Spleen (tissue), 11 donors: ENCODE data around the gene PTPRT. TPM values are rescaled to one million over a fixed set of nuclear protein-coding genes. Genes with fewer than 3 reads are reported as not detected.

Experiments used
- DNase-seq: peaks from one replicate; pipeline ENCODE4 v3.0.0-alpha.2; 2020
- H3K27ac ChIP-seq, 8 donors: fragments of 200-600 bp; sonication (generic) in 7 of 8; 1 replicate in 4 of 8; 2 replicates in 4 of 8; pipeline versions ENCODE4 v1.5.0 to v1.8.0; 2016 to 2021; ENCODE audit warnings: inconsistent platforms in 4 of 8, mild to moderate bottlenecking in 4 of 8, moderate library complexity in 1 of 8
- H3K27me3 ChIP-seq, 7 donors: fragments of 200-600 bp; sonication (generic) in 6 of 7; replicated peaks in 1 of 7; 1 replicate in 4 of 7; 2 replicates in 3 of 7; pipeline versions ENCODE4 v1.5.0 to v1.8.0; 2016 to 2021; ENCODE audit warnings: inconsistent platforms in 3 of 7, mild to moderate bottlenecking in 1 of 7
- H3K36me3 ChIP-seq, 6 donors: fragments of 200-600 bp; sonication (generic) in 5 of 6; 1 replicate in 4 of 6; 2 replicates in 2 of 6; pipeline versions ENCODE4 v1.5.0 to v1.8.0; 2016 to 2021; ENCODE audit warnings: inconsistent platforms in 2 of 6
- H3K4me1 ChIP-seq, 6 donors: fragments of 200-600 bp; sonication (generic) in 5 of 6; 1 replicate in 3 of 6; 2 replicates in 3 of 6; pipeline versions ENCODE4 v1.5.0 to v1.8.0; 2016 to 2021; ENCODE audit warnings: inconsistent platforms in 3 of 6
- H3K4me3 ChIP-seq, 8 donors: fragments of 200-600 bp; sonication (generic) in 7 of 8; 1 replicate in 4 of 8; 2 replicates in 4 of 8; pipeline versions ENCODE4 v1.5.0 to v1.8.0; 2016 to 2021; ENCODE audit warnings: inconsistent platforms in 4 of 8, mild to moderate bottlenecking in 4 of 8, moderate library complexity in 2 of 8
- H3K9me3 ChIP-seq, 8 donors: fragments of 200-600 bp; sonication (generic) in 7 of 8; 1 replicate in 4 of 8; 2 replicates in 4 of 8; pipeline versions ENCODE4 v1.5.0 to v1.8.0; 2016 to 2021; ENCODE audit warnings: inconsistent platforms in 4 of 8
- CTCF ChIP-seq, 11 experiments: fragments of 200-600 bp in 7 of 11; fragments of 450-650 bp in 4 of 11; sonication (generic) in 4 of 11; IDR thresholded peaks in 8 of 11; conservative IDR thresholded peaks in 3 of 11; 1 replicate in 7 of 11; 2 replicates in 4 of 11; pipeline versions ENCODE4 v1.4.0 to v1.8.0; 2016 to 2021; ENCODE audit warnings: antibody characterized with exemption in 11 of 11, inconsistent platforms in 4 of 11, mild to moderate bottlenecking in 1 of 11
- POLR2A ChIP-seq, 3 donors: fragments of 450-650 bp; IDR thresholded peaks; one replicate each; pipeline ENCODE4 v1.5.1; 2017; ENCODE audit warnings: antibody characterized with exemption in 3 of 3, mild to moderate bottlenecking in 1 of 3
- POLR2AphosphoS5 ChIP-seq, 3 donors: sonication (generic); formaldehyde crosslinking; IDR thresholded peaks; one replicate each; pipeline ENCODE4 v1.5.1; 2017; ENCODE audit warnings: antibody characterized with exemption in 3 of 3
- WGBS, 5 donors: extraction: QIAGEN DNeasy Blood & Tissue Kit in 3 of 5; methylation state at CpG; one replicate each; pipeline versions ENCODE4 v1.1.5 to v1.1.7; 2013 to 2018; 5-methylcytosine and 5-hydroxymethylcytosine counted together
- intact Hi-C: fragments of 100-400 bp; cut with DNase I; formaldehyde crosslinking; loops from one replicate; pipeline ENCODE4 v1.15.0; 2023; ENCODE audit warnings: low total_unique reads
- polyA plus RNA-seq, 3 donors: library from polyadenylated mRNA; stranded (reverse); fragments of 200-250 nt; gene quantifications; one replicate each; pipeline ENCODE4 v1.2.1, GENCODE V29; 2013
- total RNA-seq, 7 donors: library from RNA; depleted of rRNA in 3 of 7; stranded (reverse); fragments of >200 nt in 3 of 7; fragmentation: NEBNext Ultra II Directional in 4 of 7; extraction: Animal tissue kit (Norgen Biotek cat#: 25700) in 4 of 7; gene quantifications; one replicate each; pipeline versions ENCODE4 v1.1.0 to v1.2.1, GENCODE V29; 2016 to 2021
- donor health status: healthy with polysubstance abuse.
- donor health status: DM: no; HTN: no; CAD: no; lungs with moderate emphysema.
- donor health status: DM: no; HTN: no; CAD: no.
- donor health status: Bipolar disorder and iron deficiency.
- donor health status: healthy.
- donor health status: DM: no; HTN: no; CAD: no.
- donor health status: DM: yes; HTN: yes; CAD: no.

Gene PTPRT
- total and polyA plus RNA-seq, 10 donors, result 0.02 to 4.7 (median 1.2) TPM

GRCh38 chr20:42532831-42533230, 656.9 kb downstream of the PTPRT start:
- no peak overlapping the region for H3K4me3 ChIP-seq
- H3K27me3 ChIP-seq, result peaks cover 0 to 4% (median 0%) of the 10 kb centered on the region in 7 donors
- H3K36me3 ChIP-seq, result no peaks in the 10 kb centered on the region
- intact Hi-C loops, result no loop called here
- H3K9me3 ChIP-seq, result no peaks in the 10 kb centered on the region
- peaks cover 0 to 8% (median 3%) of the 10 kb centered on the region in 6 donors for H3K4me1 ChIP-seq
- 74 to 77% (median 74%) methylated on average over 9 of the region's 9 CpGs for WGBS, 5 donors
- no peak overlapping the region for H3K27ac ChIP-seq
- DNase-seq, result no peak
- TF ChIP-seq CTCF (IDR thresholded peaks at IDR 0.05 in 8 of 11, conservative IDR thresholded peaks at IDR 0.05 in 3 of 11), result no peak
- no peak for TF ChIP-seq POLR2AphosphoS5 (IDR thresholded peaks at IDR 0.05)
- no peak for TF ChIP-seq POLR2A (IDR thresholded peaks at IDR 0.05)

- H3K4me3 ChIP-seq, result no peak overlapping the region
- peaks cover 0 to 4% (median 0%) of the 10 kb centered on the region in 7 donors for H3K27me3 ChIP-seq
- no peaks in the 10 kb centered on the region for H3K9me3 ChIP-seq
- intact Hi-C loops, result no loop called here
- DNase-seq, result no peak
- H3K27ac ChIP-seq, result no peak overlapping the region
- TF ChIP-seq POLR2A (IDR thresholded peaks at IDR 0.05) (no peak), CTCF (IDR thresholded peaks at IDR 0.05 in 8 of 11, conservative IDR thresholded peaks at IDR 0.05 in 3 of 11) (no peak), POLR2AphosphoS5 (IDR thresholded peaks at IDR 0.05) (no peak)
- WGBS, 5 donors, result 55 to 66% (median 63%) methylated on average over 7 of the region's 7 CpGs
- no peaks in the 10 kb centered on the region for H3K36me3 ChIP-seq
- peaks cover 0 to 8% (median 3%) of the 10 kb centered on the region in 6 donors for H3K4me1 ChIP-seq
Observed at GRCh38 chr20:42531508-42531961, 658.2 kb downstream of the PTPRT start.

GRCh38 chr20:42530855-42531448, 658.8 kb downstream of the PTPRT start:
- peaks cover 0 to 4% (median 0%) of the 10 kb centered on the region in 7 donors for H3K27me3 ChIP-seq
- peaks cover 0 to 8% (median 3%) of the 10 kb centered on the region in 6 donors for H3K4me1 ChIP-seq
- no peak for DNase-seq
- WGBS, 5 donors, result 18 to 26% (median 20%) methylated on average over 4 of the region's 4 CpGs
- no peak overlapping the region for H3K27ac ChIP-seq
- no peaks in the 10 kb centered on the region for H3K9me3 ChIP-seq
- no peak overlapping the region for H3K4me3 ChIP-seq
- no peaks in the 10 kb centered on the region for H3K36me3 ChIP-seq
- intact Hi-C loops, result no loop called here
- peak in 8 of 11 experiments; percentile 22 to 67 (median 52) for TF ChIP-seq CTCF (IDR thresholded peaks at IDR 0.05 in 8 of 11, conservative IDR thresholded peaks at IDR 0.05 in 3 of 11)
- TF ChIP-seq POLR2AphosphoS5 (IDR thresholded peaks at IDR 0.05), result no peak

GRCh38 chr20:42530191-42530590, 659.5 kb downstream of the PTPRT start:
- WGBS, 5 donors, result 82 to 91% (median 88%) methylated on average over 4 of the region's 4 CpGs
- H3K4me1 ChIP-seq, result peaks cover 0 to 8% (median 3%) of the 10 kb centered on the region in 6 donors
- intact Hi-C loops, result no loop called here

More at GRCh38 chr20:42530191-42530590, 659.5 kb downstream of the PTPRT start:
- H3K27me3 ChIP-seq, result peaks cover 0 to 4% (median 0%) of the 10 kb centered on the region in 7 donors
- no peak for DNase-seq
- no peak overlapping the region for H3K4me3 ChIP-seq
- TF ChIP-seq POLR2AphosphoS5 (IDR thresholded peaks at IDR 0.05), result no peak
- no peak for TF ChIP-seq CTCF (IDR thresholded peaks at IDR 0.05 in 8 of 11, conservative IDR thresholded peaks at IDR 0.05 in 3 of 11)
- no peak for TF ChIP-seq POLR2A (IDR thresholded peaks at IDR 0.05)
- H3K9me3 ChIP-seq, result no peaks in the 10 kb centered on the region
- H3K36me3 ChIP-seq, result no peaks in the 10 kb centered on the region
- H3K27ac ChIP-seq, result no peak overlapping the region
